GM18511 (cell line): ENCODE data around the gene AGFG1.
"Not testable (repeated sequence)": the region's sequence is repeated elsewhere in the genome, so short reads cannot be mapped to it uniquely, and the experiment has no call there.

Experiments used
- ATAC-seq: cut with Tn5 transposase; IDR thresholded peaks from one replicate; pipeline ENCODE4 v1.9.1; 2021; ENCODE audit warnings: mild to moderate bottlenecking, moderate library complexity; ENCODE audit not compliant: unreplicated experiment

AGFG1 gene

DNA sequence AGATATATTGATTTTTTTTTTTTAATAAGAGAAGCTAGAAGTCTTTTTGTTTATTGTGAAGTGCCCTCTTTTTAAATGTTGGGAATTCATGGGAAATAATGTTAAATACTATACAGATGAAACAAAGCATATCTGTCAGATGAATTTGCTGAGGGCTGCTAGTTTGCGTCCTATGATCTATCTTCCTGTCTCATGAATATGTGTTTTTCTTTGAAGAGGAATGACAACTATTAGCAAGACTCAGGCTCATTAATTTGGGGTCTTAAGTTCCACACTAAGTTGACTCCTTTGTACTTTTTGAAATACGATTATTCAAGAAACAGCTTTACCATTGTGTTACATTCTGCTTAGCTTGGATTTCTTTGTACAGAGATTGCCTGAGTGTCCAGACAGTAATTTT, 57.9 kb downstream of the AGFG1 start:
- ATAC-seq = no peak

DNA sequence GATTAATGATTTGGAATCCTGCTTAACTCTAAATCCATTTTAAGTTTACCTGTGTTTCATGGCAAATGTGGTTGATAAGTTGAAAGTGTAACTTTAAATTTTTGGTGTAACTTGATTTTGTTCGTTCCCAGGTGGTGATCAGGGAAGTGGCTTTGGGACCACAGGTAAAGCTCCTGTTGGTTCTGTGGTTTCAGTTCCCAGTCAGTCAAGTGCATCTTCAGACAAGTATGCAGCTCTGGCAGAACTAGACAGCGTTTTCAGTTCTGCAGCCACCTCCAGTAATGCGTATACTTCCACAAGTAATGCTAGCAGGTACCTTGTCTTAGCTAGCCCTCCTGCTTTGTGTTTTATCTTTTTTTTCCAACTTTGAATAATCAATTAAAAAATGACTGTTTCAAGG, 62.8 kb downstream of the AGFG1 start:
- ATAC-seq = peak; percentile 91

DNA sequence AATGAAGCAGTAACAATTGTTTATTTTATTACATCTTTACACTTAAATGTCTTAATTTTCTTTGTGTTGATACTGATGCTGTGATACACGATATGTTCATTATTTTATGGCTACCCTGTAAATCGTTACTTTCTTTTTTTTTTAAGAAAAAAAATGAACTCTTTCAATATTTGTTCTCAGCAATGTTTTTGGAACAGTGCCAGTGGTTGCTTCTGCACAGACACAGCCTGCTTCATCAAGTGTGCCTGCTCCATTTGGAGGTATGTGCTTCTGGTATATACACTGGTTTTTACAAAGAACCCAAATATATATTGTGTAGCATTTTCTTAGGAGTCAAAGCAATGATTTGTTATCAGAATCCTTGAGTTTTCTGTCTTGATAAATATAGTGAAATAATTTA, 64.5 kb downstream of the AGFG1 start:
- ATAC-seq = no peak

DNA sequence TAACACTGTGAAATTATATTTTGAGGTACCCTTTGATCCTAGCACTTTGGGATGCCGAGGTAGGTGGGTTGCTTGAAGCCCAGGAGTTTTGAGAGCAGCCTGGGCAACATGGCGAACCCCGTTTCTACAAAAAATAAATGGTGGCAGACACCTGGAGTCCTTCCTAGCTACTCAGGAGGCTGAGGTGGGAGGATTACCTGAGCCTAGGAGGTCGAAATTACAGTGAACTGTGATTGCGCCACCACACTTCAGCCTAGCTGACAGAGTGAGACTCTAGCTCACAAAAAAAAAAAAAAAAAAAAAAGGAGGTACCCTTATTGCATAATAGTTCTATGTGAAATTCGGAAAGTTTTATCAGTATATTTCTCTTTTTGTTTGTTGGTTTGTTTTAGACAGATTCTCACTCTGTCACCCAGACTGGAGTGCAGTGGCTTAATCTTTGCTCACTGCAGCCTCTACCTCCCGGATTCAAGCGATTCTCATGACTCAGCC, 67.6 kb downstream of the AGFG1 start:
- ATAC-seq = no peak

DNA sequence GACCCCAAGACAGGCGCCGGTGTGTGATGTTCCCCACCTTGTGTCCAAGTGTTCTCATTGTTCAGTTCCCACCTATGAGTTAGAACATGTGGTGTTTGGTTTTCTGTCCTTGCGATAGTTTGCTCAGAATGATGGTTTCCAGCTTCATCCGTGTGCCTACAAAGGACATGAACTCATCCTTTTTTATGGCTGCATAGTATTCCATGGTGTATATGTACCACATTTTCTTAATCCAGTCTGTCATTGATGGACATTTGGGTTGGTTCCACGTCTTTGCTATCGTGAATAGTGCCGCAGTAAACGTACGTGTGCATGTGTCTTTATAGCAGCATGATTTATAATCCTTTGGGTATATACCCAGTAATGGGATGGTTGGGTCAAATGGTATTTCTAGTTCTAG, 68.4 kb downstream of the AGFG1 start:
- ATAC-seq = not testable (repeated sequence)

DNA sequence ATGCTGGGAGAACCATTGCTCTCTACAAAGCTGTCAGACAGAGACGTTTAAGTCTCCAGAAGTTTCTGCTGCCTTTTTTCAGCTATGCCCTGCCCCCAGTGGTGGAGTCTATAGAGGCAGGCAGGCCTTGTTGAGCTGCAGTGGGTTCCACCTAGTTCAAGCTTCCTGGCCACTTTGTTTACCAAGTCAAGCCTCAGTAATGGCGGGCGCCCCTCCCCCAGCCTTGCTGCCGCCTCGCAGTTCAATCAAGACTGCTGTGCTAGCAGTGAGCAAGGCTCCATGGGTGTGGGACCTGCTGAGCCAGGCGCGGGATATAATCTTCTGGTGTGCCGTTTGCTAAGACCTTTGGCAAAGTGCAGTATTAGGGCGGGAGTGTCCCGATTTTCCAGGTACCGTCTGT, 74.0 kb downstream of the AGFG1 start:
- no peak for ATAC-seq

DNA sequence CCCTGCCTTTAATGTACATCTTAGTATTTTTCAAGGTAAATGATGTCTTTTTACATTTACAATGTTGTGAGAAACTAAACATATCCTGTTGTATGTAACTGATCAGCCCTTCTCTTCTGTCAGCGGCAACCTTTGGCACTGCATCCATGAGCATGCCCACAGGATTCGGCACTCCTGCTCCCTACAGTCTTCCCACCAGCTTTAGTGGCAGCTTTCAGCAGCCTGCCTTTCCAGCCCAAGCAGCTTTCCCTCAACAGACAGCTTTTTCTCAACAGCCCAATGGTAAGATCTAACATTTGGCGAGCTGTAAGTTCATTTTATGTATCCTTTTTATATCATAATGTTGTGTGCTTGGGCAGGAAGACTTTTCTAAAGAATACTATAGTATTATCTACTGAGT, 79.9 kb downstream of the AGFG1 start:
- no peak for ATAC-seq

DNA sequence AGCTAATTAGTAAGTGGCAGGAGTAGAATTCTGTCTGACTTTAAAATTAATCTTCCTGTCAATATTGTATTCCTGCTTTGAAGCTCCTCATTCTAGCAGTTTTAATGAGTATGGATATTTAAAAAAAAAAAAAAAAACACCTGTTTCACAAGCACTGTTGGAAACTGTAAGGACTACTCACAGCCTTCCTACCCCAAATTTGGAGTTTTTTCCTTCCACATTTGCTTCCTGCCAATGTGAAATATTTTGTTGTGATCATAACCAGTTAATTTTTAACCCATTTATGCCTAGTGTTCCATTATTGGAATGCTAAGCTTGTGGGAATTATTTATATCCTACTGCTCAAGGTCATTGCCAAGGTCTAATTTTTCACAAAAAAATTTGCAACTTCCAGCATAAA, 90.6 kb downstream of the AGFG1 start:
- no peak for ATAC-seq

DNA sequence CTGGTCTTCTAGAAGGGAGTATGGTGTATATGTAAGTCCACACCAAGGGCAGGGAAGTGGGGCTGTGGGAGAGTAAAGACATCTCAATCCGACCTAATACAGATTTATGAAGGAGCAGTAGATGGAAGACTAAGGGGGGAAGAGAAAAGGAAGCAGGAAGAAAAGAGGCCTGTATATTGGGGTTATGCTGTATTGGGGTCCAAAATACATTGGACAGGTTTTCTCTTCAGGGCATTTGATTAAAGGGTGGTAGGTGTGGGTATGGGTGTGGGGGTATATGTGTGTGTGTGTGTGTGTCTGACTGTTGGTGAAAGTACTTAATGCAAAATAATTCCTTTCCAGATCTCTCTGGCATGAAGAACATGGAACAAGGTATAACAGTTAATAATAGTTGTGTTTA, 93.1 kb downstream of the AGFG1 start:
- ATAC-seq = no peak

DNA sequence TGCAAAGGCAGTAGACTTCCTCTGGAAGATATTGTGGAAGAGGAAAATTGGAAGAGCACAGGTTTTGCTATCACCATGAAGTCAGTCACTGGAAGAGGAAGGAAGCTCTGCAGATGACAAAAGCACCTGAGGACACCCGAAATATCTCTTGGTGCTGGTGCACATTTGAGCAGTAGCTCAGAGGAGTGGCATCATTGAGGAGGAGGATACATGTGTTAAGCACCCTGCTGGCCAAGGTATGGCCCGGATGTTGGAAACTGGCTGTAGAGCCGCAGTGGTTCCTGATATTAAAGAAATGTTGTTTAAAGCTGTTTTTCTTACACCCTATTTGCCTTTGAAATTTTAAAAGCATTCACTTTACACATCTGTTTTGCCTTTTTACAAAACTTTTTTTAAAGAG, 94.1 kb downstream of the AGFG1 start:
- no peak for ATAC-seq

DNA sequence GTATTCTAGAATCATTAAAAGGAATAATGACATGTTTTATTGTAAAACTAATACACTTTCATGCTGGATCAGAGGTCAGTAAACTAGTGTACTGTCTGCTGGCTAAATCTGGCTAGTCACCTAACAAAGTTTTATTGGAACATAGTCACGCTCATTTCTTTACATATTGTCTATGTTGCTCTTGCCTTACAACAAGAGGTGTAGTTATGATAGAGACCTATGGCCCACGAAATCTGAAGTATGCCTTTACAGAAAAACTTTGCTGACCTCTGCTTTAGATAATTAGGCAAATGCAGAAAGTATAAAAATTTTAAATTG, 96.9 kb downstream of the AGFG1 start:
- ATAC-seq = no peak

DNA sequence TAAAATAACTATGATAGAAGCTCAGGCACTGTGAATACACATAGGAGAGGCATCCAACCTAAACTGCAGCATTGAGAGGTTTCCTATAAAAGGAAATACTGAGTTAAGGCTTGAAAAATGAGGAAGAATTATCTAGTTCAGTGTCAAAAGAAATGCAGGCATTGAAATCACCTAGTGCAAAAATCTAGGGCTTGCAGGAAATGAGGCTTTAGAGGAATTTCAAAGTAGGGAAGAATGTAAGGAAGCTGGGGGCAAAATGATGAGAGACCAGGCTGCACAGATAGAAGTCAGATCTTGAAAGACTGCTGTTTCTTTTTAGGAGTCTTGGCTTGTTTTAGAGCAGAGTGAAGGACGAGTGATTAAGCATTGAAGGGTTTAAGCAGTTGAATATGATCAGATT, 98.7 kb downstream of the AGFG1 start:
- no peak for ATAC-seq

DNA sequence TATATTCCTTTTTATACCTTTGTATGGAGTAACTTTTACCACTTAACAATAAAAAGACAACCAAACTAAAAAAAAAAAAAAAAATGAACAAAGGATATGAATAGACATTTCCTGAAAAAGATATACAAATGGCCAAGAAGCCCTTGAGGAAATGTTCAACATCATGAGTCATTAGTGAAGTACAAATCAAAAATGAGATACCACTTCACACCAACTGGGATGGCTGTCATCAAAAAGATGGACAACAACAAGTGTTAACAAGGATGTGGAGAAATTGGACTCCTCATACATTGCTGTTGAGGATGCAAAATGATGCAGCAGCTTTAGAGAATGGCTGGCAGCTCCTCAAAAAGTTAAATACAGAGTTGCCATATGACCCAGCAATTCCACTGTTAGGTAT, 104.2 kb downstream of the AGFG1 start:
- ATAC-seq = no peak

DNA sequence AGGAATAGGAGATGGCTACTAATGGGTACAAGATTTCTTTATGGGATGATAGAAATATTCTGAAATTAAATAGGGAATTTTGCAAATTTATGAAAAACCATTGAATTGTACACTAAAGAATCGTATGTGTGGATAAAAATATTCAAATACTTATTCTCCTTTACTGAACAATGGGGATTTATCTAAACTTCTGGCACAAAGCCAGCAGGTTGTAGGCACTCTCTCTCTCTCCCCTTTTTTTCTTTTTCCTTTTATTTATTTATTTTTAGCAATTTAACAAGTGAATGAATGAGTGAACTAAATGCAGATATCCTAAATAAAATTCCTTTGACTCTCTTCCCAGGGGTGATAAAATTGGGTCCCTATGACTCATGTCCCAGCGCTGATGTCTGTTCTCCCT, 104.9 kb downstream of the AGFG1 start:
- ATAC-seq = no peak

DNA sequence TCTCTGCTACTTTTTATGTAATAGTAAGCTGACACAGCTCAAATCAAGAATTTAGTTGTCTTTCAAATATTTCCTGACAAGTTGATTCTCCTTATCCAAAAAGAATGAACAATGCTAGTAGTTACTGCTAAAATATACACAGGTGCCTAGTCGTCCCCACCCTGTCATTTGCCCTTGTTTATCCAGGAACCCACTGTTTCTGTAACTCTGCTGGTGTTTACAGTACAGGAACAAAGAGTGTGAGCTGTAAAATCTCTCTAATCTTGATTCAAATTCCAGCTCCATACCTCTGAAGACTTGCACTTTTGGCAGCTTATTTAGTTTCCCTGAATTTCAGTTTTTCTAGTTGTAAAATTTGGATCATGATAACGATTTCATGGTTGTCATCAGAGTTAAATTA, 105.6 kb downstream of the AGFG1 start:
- ATAC-seq = no peak

DNA sequence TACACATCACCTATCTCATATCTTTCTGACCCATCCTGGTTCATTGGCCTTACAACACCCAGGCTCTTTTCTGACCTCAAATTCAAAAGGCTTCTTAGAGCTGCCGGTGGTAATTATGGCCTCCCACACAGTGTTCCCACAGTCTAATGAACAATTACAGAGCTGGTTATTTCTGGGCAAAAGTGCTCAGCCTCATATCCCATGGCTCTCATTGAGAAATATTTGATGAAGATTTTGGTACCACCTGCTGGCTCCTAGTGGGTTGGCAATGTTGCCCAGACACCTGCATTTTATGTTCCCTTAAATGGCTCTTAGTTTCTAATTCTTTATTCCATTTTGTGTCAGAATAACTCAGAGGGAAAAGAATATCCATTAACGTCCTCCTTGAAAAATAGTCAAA, 106.7 kb downstream of the AGFG1 start:
- ATAC-seq = no peak

DNA sequence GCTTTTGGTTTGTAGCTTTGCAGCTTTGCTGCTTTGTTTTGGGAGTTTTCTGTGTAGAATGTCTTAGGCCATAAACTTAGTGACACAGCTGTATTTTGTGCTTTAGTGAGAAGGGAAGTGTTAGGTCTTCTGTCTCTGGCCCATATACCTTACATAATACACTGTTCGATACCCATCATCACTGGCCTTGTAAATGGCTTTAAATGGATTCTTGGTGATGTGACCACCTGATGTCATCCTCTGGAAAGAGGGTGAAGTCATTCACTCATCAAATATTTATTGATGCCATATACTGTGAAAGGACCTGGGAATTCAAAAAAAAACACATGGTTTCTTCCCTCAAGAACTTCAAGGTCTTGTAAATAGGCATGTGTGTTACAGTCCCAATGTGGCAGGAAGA, 107.8 kb downstream of the AGFG1 start:
- no peak for ATAC-seq

DNA sequence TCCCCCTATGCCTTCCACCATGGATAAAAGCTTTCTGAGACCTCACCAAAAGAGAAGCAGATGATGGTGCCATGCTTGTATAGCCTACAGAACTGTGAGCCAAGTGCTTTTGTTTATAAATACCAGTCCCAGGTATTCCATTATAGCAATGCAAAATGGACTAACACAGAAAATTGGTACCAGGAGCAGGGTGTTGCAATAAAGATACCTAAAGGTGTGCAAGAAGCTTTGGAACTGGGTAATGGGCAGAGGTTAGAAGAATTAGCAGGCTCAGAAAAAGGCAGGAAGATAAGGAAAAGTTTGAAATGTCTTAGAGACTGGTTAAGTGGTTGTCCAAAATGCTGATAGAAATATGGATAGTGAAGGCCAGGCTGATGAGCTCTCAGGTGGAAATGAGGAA, 110.4 kb downstream of the AGFG1 start:
- ATAC-seq = no peak

DNA sequence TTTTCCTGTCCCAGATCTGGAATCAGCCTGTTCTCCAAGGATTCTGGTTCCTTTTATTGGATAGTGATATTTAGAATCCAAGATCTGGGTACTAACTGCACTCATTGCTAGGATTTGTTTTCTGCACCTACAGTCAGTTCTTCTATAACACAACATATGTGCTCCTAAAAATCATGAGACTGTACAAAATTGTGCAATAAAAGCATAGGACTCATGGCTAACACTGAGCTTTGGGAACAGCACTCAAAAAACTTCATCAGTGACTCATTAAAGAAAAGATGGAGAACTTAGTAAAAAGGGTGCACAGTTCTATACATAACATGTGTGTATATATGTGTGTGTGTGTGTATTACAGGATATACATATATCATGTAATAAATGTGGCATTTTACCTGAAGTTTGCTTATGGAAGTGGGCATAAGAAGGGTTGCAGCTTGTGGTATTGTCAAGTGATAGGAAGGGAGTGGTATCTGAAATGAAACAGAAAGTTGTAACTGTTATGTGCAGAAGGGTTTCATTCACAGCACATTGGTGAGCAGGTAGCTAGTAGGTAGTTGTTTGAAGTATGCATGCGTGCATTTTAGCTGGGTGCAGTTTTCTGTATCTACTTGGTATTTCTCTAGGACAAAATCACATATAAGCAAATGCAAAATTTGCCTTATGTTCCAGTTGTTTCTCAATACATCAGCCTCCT, 120.9 kb downstream of the AGFG1 start:
- peak; percentile 86 for ATAC-seq

DNA sequence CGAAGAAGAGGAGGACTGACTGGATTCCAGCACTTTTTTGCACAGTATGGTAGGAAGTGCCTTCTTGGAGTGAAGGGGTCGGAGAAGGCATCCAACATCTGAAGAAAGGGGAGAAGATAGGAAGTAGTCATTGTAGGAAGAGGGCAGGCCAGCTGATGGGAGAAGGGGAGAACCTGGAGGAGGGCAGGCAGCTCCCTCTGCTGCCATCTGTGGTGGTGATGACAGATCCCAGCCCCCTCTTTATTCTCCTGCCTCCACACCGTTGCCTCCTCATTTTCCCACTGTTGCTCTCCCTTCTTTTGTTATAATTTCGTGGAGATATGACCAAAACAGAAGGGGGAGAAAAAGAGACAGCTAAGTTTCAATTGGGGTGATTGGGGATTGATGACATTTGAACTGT, 123.8 kb downstream of the AGFG1 start:
- no peak for ATAC-seq

DNA sequence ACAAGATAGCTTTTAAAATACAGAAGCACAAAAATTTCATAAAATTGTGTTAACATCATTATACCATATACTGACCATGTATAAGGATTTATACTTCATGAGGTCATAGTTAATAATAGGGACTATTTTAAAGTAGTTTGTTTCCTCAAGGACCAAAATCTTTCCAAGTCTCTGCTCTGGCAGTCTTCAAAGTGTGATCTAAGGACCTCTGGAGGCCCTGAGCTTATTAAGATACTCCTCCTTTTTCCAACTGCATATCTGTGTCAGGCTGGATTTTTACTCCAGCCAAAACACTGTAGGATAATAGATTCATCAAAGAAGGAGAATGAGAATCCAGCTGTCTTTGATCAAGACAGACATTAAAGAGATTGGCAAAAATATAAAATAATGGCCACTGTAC, 125.1 kb downstream of the AGFG1 start:
- no peak for ATAC-seq

DNA sequence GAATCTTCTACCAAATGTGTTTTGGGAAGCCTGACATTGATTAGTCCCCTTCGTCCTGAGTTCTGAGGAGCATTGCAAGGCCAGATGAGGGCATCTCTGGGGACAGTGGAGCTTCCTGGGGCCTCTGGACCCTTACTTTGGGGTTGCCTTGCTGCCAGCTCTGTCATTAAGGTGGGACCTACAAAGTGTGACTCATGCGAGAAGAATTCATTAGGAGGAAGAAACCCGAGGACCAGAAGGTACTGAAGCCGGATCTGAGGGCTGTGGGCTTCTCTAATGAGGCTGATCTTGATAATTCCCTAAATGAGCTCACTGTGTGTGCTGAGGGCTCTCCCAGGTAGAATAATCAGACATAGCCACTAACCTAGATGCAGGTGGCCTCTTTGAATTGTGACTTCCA, 126.0 kb downstream of the AGFG1 start:
- ATAC-seq = no peak

DNA sequence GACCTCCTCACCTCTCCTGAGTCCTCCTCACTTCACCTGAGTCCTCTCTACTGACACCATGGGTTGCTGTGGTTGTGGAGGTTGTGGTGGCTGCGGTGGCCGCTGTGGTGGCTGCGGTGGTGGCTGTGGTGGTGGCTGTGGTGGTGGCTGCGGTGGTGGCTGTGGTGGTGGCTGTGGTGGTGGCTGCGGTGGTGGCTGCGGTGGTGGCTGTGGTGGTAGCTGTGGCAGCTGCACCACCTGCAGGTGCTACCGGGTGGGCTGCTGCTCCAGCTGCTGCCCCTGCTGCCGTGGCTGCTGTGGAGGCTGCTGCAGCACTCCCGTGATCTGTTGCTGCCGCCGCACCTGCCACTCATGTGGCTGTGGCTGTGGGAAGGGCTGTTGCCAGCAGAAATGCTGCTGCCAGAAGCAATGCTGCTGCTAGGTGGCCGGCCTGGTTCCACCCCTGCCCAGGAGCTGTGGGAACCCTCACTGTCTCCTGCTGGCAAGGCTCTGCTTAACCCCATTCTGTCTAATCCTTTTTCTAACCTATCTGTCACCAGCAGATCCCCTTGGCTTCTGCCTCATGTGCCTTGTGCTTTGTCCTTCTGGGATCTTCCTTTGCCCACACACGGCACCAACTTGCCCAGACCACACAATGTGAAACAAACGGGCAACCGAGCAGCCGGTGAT, 127.0 kb downstream of the AGFG1 start, which contains the start of gene SCYGR2:
TSS of gene SCYGR2 (plus strand) at position 59 of the 669 bp plus-strand sequence. CDS start at position 59, 0 bp downstream.
- ATAC-seq = not testable (repeated sequence)
